Osteocyte (in vitro differentiated cells): Measurements from ENCODE around the gene GRAMD2B. TPM values are rescaled to one million over a fixed set of nuclear protein-coding genes. Genes with fewer than 3 reads are reported as not detected.

ENCODE experiments used
- DNase-seq: peaks from one replicate; pipeline ENCODE4 v3.0.0; 2021; ENCODE audit warnings: mixed read lengths; ENCODE audit not compliant: unreplicated experiment; ENCODE audit errors: extremely low spot score
- H3K27ac Mint-ChIP-seq: one replicate; pipeline ENCODE4 v1.8.0; 2021; ENCODE audit warnings: mild to moderate bottlenecking, mixed read lengths; ENCODE audit not compliant: unreplicated experiment
- H3K27me3 Mint-ChIP-seq: one replicate; pipeline ENCODE4 v1.8.0; 2021; ENCODE audit warnings: mixed read lengths; ENCODE audit not compliant: unreplicated experiment
- H3K36me3 Mint-ChIP-seq: one replicate; pipeline ENCODE4 v1.8.0; 2021; ENCODE audit warnings: mixed read lengths; ENCODE audit not compliant: unreplicated experiment
- H3K4me1 Mint-ChIP-seq: one replicate; pipeline ENCODE4 v1.8.0; 2021; ENCODE audit warnings: mixed read lengths; ENCODE audit not compliant: unreplicated experiment
- H3K4me3 Mint-ChIP-seq: one replicate; pipeline ENCODE4 v1.8.0; 2021; ENCODE audit warnings: mild to moderate bottlenecking, moderate library complexity, mixed read lengths; ENCODE audit not compliant: unreplicated experiment
- H3K9me3 Mint-ChIP-seq: one replicate; pipeline ENCODE4 v1.8.0; 2021; ENCODE audit warnings: mixed read lengths; ENCODE audit not compliant: unreplicated experiment
- CTCF ChIP-seq: fragments of 200-600 bp; sonication (generic); IDR thresholded peaks from 2 replicates; pipeline ENCODE4 v1.5.0; 2021; ENCODE audit warnings: antibody characterized with exemption, mild to moderate bottlenecking, moderate library complexity
- total RNA-seq: library from RNA; stranded (reverse); gene quantifications from 2 replicates; pipeline ENCODE4 v1.2.1, GENCODE V29; 2021

Gene GRAMD2B
- total RNA-seq, 1 donor from 2014 or later = 93.7 TPM

- no peaks in the 10 kb centered on the region for H3K27me3 Mint-ChIP-seq
- no peak overlapping the region for H3K4me3 Mint-ChIP-seq
- DNase-seq = no peak
- H3K36me3 Mint-ChIP-seq = peaks cover 38% of the 10 kb centered on the region
- H3K27ac Mint-ChIP-seq = peak overlapping the region; percentile 88
- no peak for TF ChIP-seq CTCF
- no peaks in the 10 kb centered on the region for H3K9me3 Mint-ChIP-seq
- H3K4me1 Mint-ChIP-seq = peaks cover 51% of the 10 kb centered on the region
These were observed 48.0 kb downstream of the GRAMD2B start for GRCh38 chr5:126471247-126471646.

GRCh38 chr5:126471875-126472537 is 48.8 kb downstream of the GRAMD2B start:
- Mint-ChIP-seq H3K4me1 (peaks cover 55% of the 10 kb centered on the region), H3K4me3 (no peak overlapping the region), H3K9me3 (no peaks in the 10 kb centered on the region), H3K27me3 (no peaks in the 10 kb centered on the region), H3K36me3 (peaks cover 38% of the 10 kb centered on the region), H3K27ac (peak overlapping the region; percentile 88)
- DNase-seq = no peak
- no peak for TF ChIP-seq CTCF

GRCh38 chr5:126472538-126472889 is 49.3 kb downstream of the GRAMD2B start:
- no peak for TF ChIP-seq CTCF
- H3K27ac Mint-ChIP-seq = peak overlapping the region; percentile 88
- H3K27me3 Mint-ChIP-seq = no peaks in the 10 kb centered on the region
- DNase-seq = no peak
- H3K9me3 Mint-ChIP-seq = no peaks in the 10 kb centered on the region
- no peak overlapping the region for H3K4me3 Mint-ChIP-seq
- peaks cover 59% of the 10 kb centered on the region for H3K4me1 Mint-ChIP-seq
- H3K36me3 Mint-ChIP-seq = peaks cover 40% of the 10 kb centered on the region

GRCh38 chr5:126477294-126478117 is 54.3 kb downstream of the GRAMD2B start:
- H3K9me3 Mint-ChIP-seq = no peaks in the 10 kb centered on the region
- H3K36me3 Mint-ChIP-seq = peaks cover 57% of the 10 kb centered on the region
- no peak overlapping the region for H3K4me3 Mint-ChIP-seq
- no peak for TF ChIP-seq CTCF
- no peaks in the 10 kb centered on the region for H3K27me3 Mint-ChIP-seq
- H3K27ac Mint-ChIP-seq = peak overlapping the region; percentile 82
- H3K4me1 Mint-ChIP-seq = peaks cover 53% of the 10 kb centered on the region
- DNase-seq = no peak

GRCh38 chr5:126479810-126480209 is 56.6 kb downstream of the GRAMD2B start:
- TF ChIP-seq CTCF = no peak
- DNase-seq = no peak
- H3K27me3 Mint-ChIP-seq = no peaks in the 10 kb centered on the region
- H3K4me3 Mint-ChIP-seq = no peak overlapping the region
- peaks cover 66% of the 10 kb centered on the region for H3K36me3 Mint-ChIP-seq
- peaks cover 60% of the 10 kb centered on the region for H3K4me1 Mint-ChIP-seq
- H3K27ac Mint-ChIP-seq = peak overlapping the region; percentile 70
- H3K9me3 Mint-ChIP-seq = no peaks in the 10 kb centered on the region
